H9 (cell line): ENCODE results near the gene PRRX1. TPM values are rescaled to one million over a fixed set of nuclear protein-coding genes. Genes with fewer than 3 reads are reported as not detected.

ENCODE experiments used
- DNase-seq: peaks from one replicate; pipeline ENCODE4 v3.0.0-alpha.2; 2017
- H2AFZ ChIP-seq: one replicate; pipeline ENCODE4 v1.6.1; 2013; ENCODE audit warnings: mild to moderate bottlenecking, low read length, control low read depth, moderate library complexity
- H2AK5ac ChIP-seq: 2 replicates; pipeline ENCODE4 v1.6.1; 2013; ENCODE audit warnings: low read length, control low read depth, mixed read lengths; ENCODE audit not compliant: insufficient read length
- H2BK120ac ChIP-seq: one replicate; pipeline ENCODE4 v1.6.1; 2013; ENCODE audit warnings: low read depth, mild to moderate bottlenecking, low read length, control low read depth, inconsistent platforms; ENCODE audit not compliant: poor library complexity, severe bottlenecking
- H2BK12ac ChIP-seq: 2 replicates; pipeline ENCODE4 v1.6.1; 2013; ENCODE audit warnings: low read length, control low read depth, mixed read lengths, low read depth; ENCODE audit not compliant: insufficient read length
- H2BK15ac ChIP-seq: 2 replicates; pipeline ENCODE4 v1.6.1; 2013; ENCODE audit warnings: low read depth, low read length, control low read depth
- H2BK20ac ChIP-seq: one replicate; pipeline ENCODE4 v1.6.1; 2013; ENCODE audit warnings: low read depth, mild to moderate bottlenecking, low read length, control low read depth, inconsistent platforms; ENCODE audit not compliant: poor library complexity, severe bottlenecking
- H2BK5ac ChIP-seq: 2 replicates; pipeline ENCODE4 v1.6.1; 2013; ENCODE audit warnings: low read length, control low read depth, mixed read lengths; ENCODE audit not compliant: insufficient read length
- H3K14ac ChIP-seq: 2 replicates; pipeline ENCODE4 v1.6.1; 2013; ENCODE audit warnings: low read length, control low read depth; ENCODE audit not compliant: insufficient read depth
- H3K18ac ChIP-seq: 2 replicates; pipeline ENCODE4 v1.6.1; 2013; ENCODE audit warnings: low read depth, mild to moderate bottlenecking, mixed read lengths, low read length, control low read depth; ENCODE audit not compliant: insufficient read length
- H3K23ac ChIP-seq: 2 replicates; pipeline ENCODE4 v1.6.1; 2013; ENCODE audit warnings: low read length, control low read depth, mixed read lengths, low read depth; ENCODE audit not compliant: insufficient read length
- H3K23me2 ChIP-seq: 2 replicates; pipeline ENCODE4 v1.6.1; 2013; ENCODE audit warnings: low read depth, mild to moderate bottlenecking, mixed read lengths, low read length, control low read depth; ENCODE audit not compliant: insufficient read length, poor library complexity, severe bottlenecking
- H3K27ac ChIP-seq: 2 replicates; pipeline ENCODE4 v1.5.1; 2013; ENCODE audit warnings: low read length, control low read depth, mixed read lengths, low read depth; ENCODE audit not compliant: insufficient read length
- H3K27me3 ChIP-seq: 2 replicates; pipeline ENCODE4 v1.6.1; 2013; ENCODE audit warnings: low read length, control low read depth, inconsistent platforms; ENCODE audit not compliant: insufficient read depth
- H3K4ac ChIP-seq: 2 replicates; pipeline ENCODE4 v1.6.1; 2013; ENCODE audit warnings: low read depth, mild to moderate bottlenecking, control low read depth, inconsistent platforms, low read length, moderate library complexity
- H3K4me1 ChIP-seq: 2 replicates; pipeline ENCODE4 v1.6.1; 2013; ENCODE audit warnings: low read length, control low read depth, inconsistent platforms; ENCODE audit not compliant: insufficient read depth
- H3K4me2 ChIP-seq: 2 replicates; pipeline ENCODE4 v1.6.1; 2013; ENCODE audit warnings: low read length, control low read depth, mixed read lengths; ENCODE audit not compliant: insufficient read length, insufficient read depth
- H3K56ac ChIP-seq: 2 replicates; pipeline ENCODE4 v1.6.1; 2013; ENCODE audit warnings: low read depth, mild to moderate bottlenecking, mixed read lengths, low read length, control low read depth; ENCODE audit not compliant: insufficient read length
- H3K79me1 ChIP-seq: 2 replicates; pipeline ENCODE4 v1.6.1; 2013; ENCODE audit warnings: low read depth, mild to moderate bottlenecking, moderate library complexity, low read length, control low read depth, inconsistent platforms; ENCODE audit not compliant: insufficient read depth, poor library complexity, severe bottlenecking
- H3K79me2 ChIP-seq: 2 replicates; pipeline ENCODE4 v1.6.1; 2013; ENCODE audit warnings: low read length, control low read depth, inconsistent platforms; ENCODE audit not compliant: insufficient read depth
- H3K9ac ChIP-seq: 2 replicates; pipeline ENCODE4 v1.6.1; 2013; ENCODE audit warnings: low read length, control low read depth, mixed read lengths; ENCODE audit not compliant: insufficient read length; ENCODE audit errors: extremely low read depth
- H3K9me3 ChIP-seq: one replicate; pipeline ENCODE4 v1.6.1; 2013; ENCODE audit warnings: low read depth, low read length, inconsistent platforms; ENCODE audit not compliant: control insufficient read depth
- H3T11ph ChIP-seq: one replicate; pipeline ENCODE4 v1.6.1; 2013; ENCODE audit warnings: mild to moderate bottlenecking, low read length, control low read depth, inconsistent platforms
- H4K20me1 ChIP-seq: one replicate; pipeline ENCODE4 v1.6.1; 2013; ENCODE audit not compliant: control insufficient read depth, insufficient read length, insufficient read depth
- H4K5ac ChIP-seq: 2 replicates; pipeline ENCODE4 v1.6.1; 2013; ENCODE audit warnings: low read depth, mild to moderate bottlenecking, mixed read lengths, low read length, control low read depth; ENCODE audit not compliant: insufficient read length
- H4K8ac ChIP-seq: replicated peaks from 2 replicates; pipeline ENCODE4 v1.6.1; 2013; ENCODE audit warnings: low read length, control low read depth, mixed read lengths, low read depth; ENCODE audit not compliant: insufficient read length
- H4K91ac ChIP-seq: 2 replicates; pipeline ENCODE4 v1.6.1; 2013; ENCODE audit warnings: low read depth, mild to moderate bottlenecking, moderate library complexity, mixed read lengths, low read length, control low read depth; ENCODE audit not compliant: insufficient read length
- H3K27ac Mint-ChIP-seq, 3 experiments: 2 replicates in 2 of 3; 3 replicates in 1 of 3; pipeline ENCODE4 v1.8.0; 2020 to 2021; ENCODE audit warnings: mixed read lengths in 3 of 3, mild to moderate bottlenecking in 1 of 3, moderate library complexity in 1 of 3
- H3K27me3 Mint-ChIP-seq: 2 replicates; pipeline ENCODE4 v1.8.0; 2021; ENCODE audit warnings: low read depth, mild to moderate bottlenecking, moderate library complexity, mixed read lengths
- H3K36me3 Mint-ChIP-seq, 3 experiments: 2 replicates in 2 of 3; 3 replicates in 1 of 3; pipeline ENCODE4 v1.8.0; 2020 to 2021; ENCODE audit warnings: low read depth in 3 of 3, mixed read lengths in 3 of 3; ENCODE audit not compliant: insufficient read depth in 1 of 3
- H3K4me1 Mint-ChIP-seq, 2 experiments: 2 replicates each; pipeline ENCODE4 v1.8.0; 2020; ENCODE audit warnings: mixed read lengths in 2 of 2
- H3K4me3 Mint-ChIP-seq, 2 experiments: 2 replicates in 1 of 2; 3 replicates in 1 of 2; pipeline ENCODE4 v1.8.0; 2020 to 2021; ENCODE audit warnings: mild to moderate bottlenecking in 2 of 2, mixed read lengths in 2 of 2, moderate library complexity in 1 of 2
- H3K9me3 Mint-ChIP-seq, 2 experiments: 2 replicates in 1 of 2; 3 replicates in 1 of 2; pipeline ENCODE4 v1.8.0; 2020; ENCODE audit warnings: mild to moderate bottlenecking in 2 of 2, mixed read lengths in 2 of 2, moderate library complexity in 1 of 2
- WGBS: extraction: QIAGEN DNeasy Blood & Tissue Kit; methylation state at CpG from one replicate; pipeline ENCODE4 v1.1.7; 2013; ENCODE audit warnings: missing lambda C conversion rate, low lambda C conversion rate, mixed read lengths; ENCODE audit not compliant: insufficient read length; ENCODE audit errors: extremely low coverage; 5-methylcytosine and 5-hydroxymethylcytosine counted together
- total RNA-seq: library from RNA; stranded (reverse); gene quantifications from 2 replicates; pipeline ENCODE4 v1.2.1, GENCODE V29; 2021
- TF ChIP-seq, protein P1 (sequence below): fragments of 200-600 bp; sonication (generic); conservative IDR thresholded peaks from 3 replicates; pipeline ENCODE4 v1.8.0; 2021; ENCODE audit warnings: antibody characterized with exemption, mild to moderate bottlenecking

The PRRX1 gene
- total RNA-seq, 1 experiment from 2014 or later = not detected

DNA sequence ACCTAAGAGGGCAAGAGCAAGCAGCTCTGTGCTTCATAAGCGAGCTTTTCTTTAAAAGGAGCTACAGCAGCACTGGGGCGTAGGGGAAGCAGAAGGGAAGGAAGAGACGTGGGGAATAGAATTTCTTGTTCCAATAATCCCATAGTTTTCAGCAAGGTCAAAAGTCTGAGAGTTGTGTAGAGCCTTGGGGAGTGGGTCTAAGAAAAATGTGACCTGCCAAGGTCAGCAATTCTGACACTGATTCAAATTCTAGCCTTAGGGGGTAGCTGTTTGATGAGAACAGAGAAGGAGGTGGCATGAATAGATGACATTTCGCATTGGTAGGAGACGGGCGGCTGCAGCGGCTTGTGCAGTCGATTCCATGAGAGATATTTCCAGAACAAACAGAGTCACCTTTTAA, 22.4 kb downstream of the PRRX1 start:
- H3K56ac ChIP-seq = no peak overlapping the region
- Mint-ChIP-seq H3K36me3 (no peaks in the 10 kb centered on the region), H3K4me3 (no peak overlapping the region), H3K9me3 (no peaks in the 10 kb centered on the region), H3K4me1 (peaks cover 0 to 3% of the 10 kb centered on the region in 2 experiments; a peak in 2 of 4 replicates), H3K27ac (no peak overlapping the region), H3K27me3 (no peaks in the 10 kb centered on the region; the same call in 1 of the 2 replicates)
- no peak overlapping the region for H3K18ac ChIP-seq
- TF ChIP-seq, protein P1, sequence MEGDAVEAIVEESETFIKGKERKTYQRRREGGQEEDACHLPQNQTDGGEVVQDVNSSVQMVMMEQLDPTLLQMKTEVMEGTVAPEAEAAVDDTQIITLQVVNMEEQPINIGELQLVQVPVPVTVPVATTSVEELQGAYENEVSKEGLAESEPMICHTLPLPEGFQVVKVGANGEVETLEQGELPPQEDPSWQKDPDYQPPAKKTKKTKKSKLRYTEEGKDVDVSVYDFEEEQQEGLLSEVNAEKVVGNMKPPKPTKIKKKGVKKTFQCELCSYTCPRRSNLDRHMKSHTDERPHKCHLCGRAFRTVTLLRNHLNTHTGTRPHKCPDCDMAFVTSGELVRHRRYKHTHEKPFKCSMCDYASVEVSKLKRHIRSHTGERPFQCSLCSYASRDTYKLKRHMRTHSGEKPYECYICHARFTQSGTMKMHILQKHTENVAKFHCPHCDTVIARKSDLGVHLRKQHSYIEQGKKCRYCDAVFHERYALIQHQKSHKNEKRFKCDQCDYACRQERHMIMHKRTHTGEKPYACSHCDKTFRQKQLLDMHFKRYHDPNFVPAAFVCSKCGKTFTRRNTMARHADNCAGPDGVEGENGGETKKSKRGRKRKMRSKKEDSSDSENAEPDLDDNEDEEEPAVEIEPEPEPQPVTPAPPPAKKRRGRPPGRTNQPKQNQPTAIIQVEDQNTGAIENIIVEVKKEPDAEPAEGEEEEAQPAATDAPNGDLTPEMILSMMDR = no peak
- H2BK120ac ChIP-seq = no peak overlapping the region
- H3K27ac ChIP-seq = no peak overlapping the region
- no peak overlapping the region for H3K14ac ChIP-seq
- H3K9ac ChIP-seq = no peak overlapping the region
- H3K9me3 ChIP-seq = no peaks in the 10 kb centered on the region
- DNase-seq = no peak
- no peaks in the 10 kb centered on the region for H3K23me2 ChIP-seq
- no peaks in the 10 kb centered on the region for H3K4me1 ChIP-seq
- no peak overlapping the region for H4K91ac ChIP-seq
- H3K4ac ChIP-seq = no peak overlapping the region
- no peak overlapping the region for H3K23ac ChIP-seq
- H2BK15ac ChIP-seq = no peak overlapping the region
- H4K8ac ChIP-seq = no peak overlapping the region
- H4K5ac ChIP-seq = no peak overlapping the region
- no peak overlapping the region for H2BK5ac ChIP-seq
- H3K4me2 ChIP-seq = no peak overlapping the region
- no peak overlapping the region for H3T11ph ChIP-seq
- H3K27me3 ChIP-seq = no peaks in the 10 kb centered on the region
- H3K79me2 ChIP-seq = no peaks in the 10 kb centered on the region
- no peaks in the 10 kb centered on the region for H3K79me1 ChIP-seq
- H2AFZ ChIP-seq = no peak overlapping the region
- H2BK12ac ChIP-seq = no peak overlapping the region
- H2AK5ac ChIP-seq = no peak overlapping the region
- no CpG with 5 or more reads among the region's 8 CpGs for WGBS
- H2BK20ac ChIP-seq = no peak overlapping the region
- H4K20me1 ChIP-seq = no peaks in the 10 kb centered on the region
